GM10266 (cell line): ENCODE measurements around the gene DGCR8.

ENCODE experiments used
- DNase-seq: peaks from one replicate; pipeline ENCODE4 v3.0.0; 2012; ENCODE audit errors: extremely low spot score
- TF ChIP-seq, protein P1 (sequence below): IDR thresholded peaks from 2 replicates; pipeline ENCODE4 v1.5.1; 2012; ENCODE audit warnings: mild to moderate bottlenecking, low read depth; ENCODE audit not compliant: control insufficient read depth, insufficient read depth; ENCODE audit errors: missing control alignments

DGCR8 gene

DNA sequence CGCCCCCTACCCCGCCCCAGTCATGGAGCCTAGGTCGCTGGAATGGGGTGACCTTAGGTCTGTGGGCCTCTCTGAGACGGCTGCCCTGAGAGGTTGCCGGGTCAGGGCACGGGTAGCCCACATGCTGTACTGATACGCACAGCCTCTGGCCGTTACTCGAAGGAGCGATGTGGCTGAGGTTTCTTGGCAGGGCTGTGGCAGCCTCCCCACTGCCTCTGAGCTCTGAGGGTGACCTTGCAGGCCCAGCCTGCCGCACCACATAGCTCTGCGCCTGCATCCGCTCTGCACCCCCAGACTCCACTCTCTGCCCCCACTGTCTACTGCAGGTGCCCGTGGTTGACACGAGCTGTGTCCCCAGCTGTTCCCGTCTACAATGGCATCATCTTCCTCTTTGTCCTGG is 58.8 kb downstream of the DGCR8 start:
- DNase-seq, result no peak
- TF ChIP-seq, protein P1, sequence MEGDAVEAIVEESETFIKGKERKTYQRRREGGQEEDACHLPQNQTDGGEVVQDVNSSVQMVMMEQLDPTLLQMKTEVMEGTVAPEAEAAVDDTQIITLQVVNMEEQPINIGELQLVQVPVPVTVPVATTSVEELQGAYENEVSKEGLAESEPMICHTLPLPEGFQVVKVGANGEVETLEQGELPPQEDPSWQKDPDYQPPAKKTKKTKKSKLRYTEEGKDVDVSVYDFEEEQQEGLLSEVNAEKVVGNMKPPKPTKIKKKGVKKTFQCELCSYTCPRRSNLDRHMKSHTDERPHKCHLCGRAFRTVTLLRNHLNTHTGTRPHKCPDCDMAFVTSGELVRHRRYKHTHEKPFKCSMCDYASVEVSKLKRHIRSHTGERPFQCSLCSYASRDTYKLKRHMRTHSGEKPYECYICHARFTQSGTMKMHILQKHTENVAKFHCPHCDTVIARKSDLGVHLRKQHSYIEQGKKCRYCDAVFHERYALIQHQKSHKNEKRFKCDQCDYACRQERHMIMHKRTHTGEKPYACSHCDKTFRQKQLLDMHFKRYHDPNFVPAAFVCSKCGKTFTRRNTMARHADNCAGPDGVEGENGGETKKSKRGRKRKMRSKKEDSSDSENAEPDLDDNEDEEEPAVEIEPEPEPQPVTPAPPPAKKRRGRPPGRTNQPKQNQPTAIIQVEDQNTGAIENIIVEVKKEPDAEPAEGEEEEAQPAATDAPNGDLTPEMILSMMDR, result no peak

GRCh38 chr22:20139391-20140106 is 59.5 kb downstream of the DGCR8 start:
- TF ChIP-seq, protein P1, result no peak
- DNase-seq, result no peak

DNA sequence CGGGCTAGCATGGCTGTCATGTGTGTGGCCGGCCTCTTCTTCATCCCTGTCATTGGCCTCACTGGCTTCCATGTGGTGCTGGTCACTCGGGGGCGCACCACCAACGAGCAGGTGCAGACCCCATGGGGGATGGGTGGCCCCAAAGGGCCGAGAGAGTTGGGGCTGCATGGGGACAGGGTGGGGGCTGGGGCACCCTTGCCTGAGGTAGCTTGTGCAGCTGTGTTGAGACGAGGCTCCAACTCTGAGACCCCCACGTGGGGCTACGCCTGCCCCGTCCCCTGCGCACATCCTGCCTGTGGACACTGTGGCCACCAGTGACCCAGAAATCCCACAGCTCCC is 60.0 kb downstream of the DGCR8 start:
- TF ChIP-seq, protein P1, result no peak
- no peak for DNase-seq

- DNase-seq, result no peak
- TF ChIP-seq, protein P1, result no peak
Measured at GRCh38 chr22:20140521-20140964, 60.5 kb downstream of the DGCR8 start.

DNA sequence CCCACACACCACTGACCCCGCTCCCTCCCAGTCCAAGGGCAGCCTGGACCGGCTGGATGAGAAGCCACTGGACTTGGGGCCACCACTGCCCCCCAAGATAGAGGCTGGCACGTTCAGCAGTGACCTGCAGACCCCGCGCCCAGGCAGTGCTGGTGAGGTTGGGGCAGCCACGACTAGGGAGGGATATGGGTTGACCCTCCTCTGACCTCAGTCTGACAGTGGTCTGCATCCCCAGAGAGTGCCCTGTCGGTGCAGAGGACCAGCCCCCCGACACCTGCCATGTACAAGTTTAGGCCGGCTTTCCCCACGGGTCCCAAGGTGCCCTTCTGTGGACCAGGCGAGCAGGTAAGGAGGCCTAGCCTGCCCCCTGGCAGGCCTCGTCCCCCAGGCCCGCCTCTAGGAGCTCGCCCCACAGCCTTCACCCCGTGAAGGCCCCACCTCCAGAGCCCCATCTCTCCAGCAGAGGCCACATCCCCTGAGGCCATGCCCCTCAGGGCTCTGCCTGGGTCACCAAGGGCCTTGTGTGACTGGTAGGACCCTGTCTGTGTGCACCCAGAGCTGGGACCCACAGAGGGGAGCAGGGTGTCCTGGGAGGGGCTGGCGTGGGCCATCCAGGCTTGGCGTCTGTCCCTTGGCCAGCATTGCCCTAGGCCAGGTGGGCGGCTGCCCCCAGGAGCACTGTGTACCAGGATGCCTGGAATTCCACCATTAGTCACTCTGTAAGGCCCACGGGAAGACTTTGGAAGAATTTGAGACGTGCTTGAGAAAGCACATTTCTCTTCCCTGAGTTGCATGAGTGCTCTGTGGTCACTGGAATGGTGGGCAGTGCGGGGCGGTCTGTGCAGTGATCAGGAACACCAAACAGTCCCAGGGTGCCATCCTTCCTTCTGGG is 61.4 kb downstream of the DGCR8 start:
- TF ChIP-seq, protein P1, result no peak
- DNase-seq, result no peak

- TF ChIP-seq, protein P1, result no peak
- no peak for DNase-seq
Measured at GRCh38 chr22:20142711-20143621, 62.9 kb downstream of the DGCR8 start.
